T-helper 1 cell (primary cell): ENCODE results near the gene ANOS1.
"Not testable (repeated sequence)": the region's sequence is repeated elsewhere in the genome, so short reads cannot be mapped to it uniquely, and the experiment has no call there.

Source experiments
- DNase-seq, 5 donors: peaks; one replicate each; pipeline ENCODE4 v3.0.0-alpha.2; 2012 to 2020

The ANOS1 gene

GRCh38 chrX:8604131-8604530 lies 127.8 kb downstream of the ANOS1 start:
- no peak for DNase-seq

- DNase-seq = no peak
These were observed 140.4 kb downstream of the ANOS1 start for GRCh38 chrX:8591501-8591900.

GRCh38 chrX:8586953-8587352 lies 145.0 kb downstream of the ANOS1 start:
- DNase-seq = no peak

GRCh38 chrX:8579602-8580001 lies 152.3 kb downstream of the ANOS1 start:
- no peak for DNase-seq

GRCh38 chrX:8576821-8577220 lies 155.1 kb downstream of the ANOS1 start:
- DNase-seq = no peak

GRCh38 chrX:8565729-8566128 lies 166.2 kb downstream of the ANOS1 start:
- DNase-seq = no peak

GRCh38 chrX:8548446-8548845 lies 183.5 kb downstream of the ANOS1 start:
- no peak for DNase-seq

GRCh38 chrX:8546715-8547114 lies 185.2 kb downstream of the ANOS1 start:
- DNase-seq = no peak

- no peak for DNase-seq
These were observed 211.1 kb downstream of the ANOS1 start for GRCh38 chrX:8520791-8521190.

- no peak for DNase-seq
These were observed 211.8 kb downstream of the ANOS1 start for GRCh38 chrX:8520178-8520577.

- no peak for DNase-seq
These were observed 227.5 kb downstream of the ANOS1 start for GRCh38 chrX:8504451-8504850.

- DNase-seq = not testable (repeated sequence)
These were observed 229.8 kb downstream of the ANOS1 start for GRCh38 chrX:8502101-8502500.

GRCh38 chrX:8500203-8500602 lies 231.7 kb downstream of the ANOS1 start:
- no peak for DNase-seq

GRCh38 chrX:8495036-8495435 lies 236.9 kb downstream of the ANOS1 start:
- not testable (repeated sequence) for DNase-seq

- no peak for DNase-seq
These were observed 247.5 kb downstream of the ANOS1 start for GRCh38 chrX:8484360-8484949.
